H1 (cell line): ENCODE results near the gene RNF214. TPM values are rescaled to one million over a fixed set of nuclear protein-coding genes. Genes with fewer than 3 reads are reported as not detected.

Source experiments
- CTCF ChIA-PET: fragments of 300-600 bp; sonication (Branson Sonifier 250); formaldehyde crosslinking; loops from one replicate; lab custom pipeline; 2021; ENCODE audit not compliant: partially characterized antibody; lab: Charles Lee
- POLR2A ChIA-PET: fragments of 300-600 bp; sonication (Branson Sonifier 250); formaldehyde crosslinking; loops from one replicate; lab custom pipeline; 2021; ENCODE audit warnings: inconsistent platforms; ENCODE audit not compliant: partially characterized antibody; lab: Charles Lee
- DNase-seq, 2 experiments: peaks; one replicate each; pipeline versions ENCODE4 v3.0.0 to v3.0.0-alpha.2; 2010 to 2022; ENCODE audit warnings: low spot score in 2 of 2, low read depth in 1 of 2, mixed read lengths in 1 of 2
- FAIRE-seq: peaks from 2 replicates; lab custom pipeline; 2011; peaks lifted over from hg19 to GRCh38; lab: Jason Lieb, UNC
- H2AFZ ChIP-seq: 2 replicates; pipeline ENCODE4 v1.8.1; 2012; ENCODE audit warnings: low read length, inconsistent platforms
- H2AK5ac ChIP-seq: 2 replicates; pipeline ENCODE4 v1.6.1; 2013; ENCODE audit warnings: low read depth, low read length
- H2BK120ac ChIP-seq: replicated peaks from 2 replicates; pipeline ENCODE3; 2013; ENCODE audit warnings: low read depth, low read length, inconsistent platforms
- H2BK12ac ChIP-seq: 2 replicates; pipeline ENCODE4 v1.6.1; 2013; ENCODE audit warnings: low read depth, low read length
- H2BK15ac ChIP-seq: 2 replicates; pipeline ENCODE4 v1.6.1; 2013; ENCODE audit warnings: low read length
- H2BK20ac ChIP-seq: 2 replicates; pipeline ENCODE4 v1.6.1; 2013; ENCODE audit warnings: low read length
- H2BK5ac ChIP-seq: 2 replicates; pipeline ENCODE4 v1.6.1; 2013; ENCODE audit warnings: low read depth, low read length
- H3K14ac ChIP-seq: 2 replicates; pipeline ENCODE4 v1.6.1; 2013; ENCODE audit warnings: inconsistent platforms; ENCODE audit not compliant: insufficient read length
- H3K18ac ChIP-seq: 2 replicates; pipeline ENCODE4 v1.6.1; 2013; ENCODE audit warnings: low read length; ENCODE audit errors: extremely low read depth
- H3K23ac ChIP-seq: 2 replicates; pipeline ENCODE4 v1.6.1; 2013; ENCODE audit warnings: inconsistent platforms; ENCODE audit not compliant: insufficient read length
- H3K23me2 ChIP-seq: 2 replicates; pipeline ENCODE4 v1.6.1; 2013; ENCODE audit warnings: low read depth, low read length
- H3K27ac ChIP-seq: 2 replicates; pipeline ENCODE4 v1.6.1; 2011; ENCODE audit warnings: low read depth, low read length, inconsistent platforms
- H3K27me3 ChIP-seq, 4 experiments: replicated peaks in 1 of 4; 1 replicate in 1 of 4; 2 replicates in 3 of 4; pipeline versions ENCODE4 v1.6.1 to v1.8.1; 2011 to 2013; ENCODE audit warnings: low read length in 3 of 4, mild to moderate bottlenecking in 3 of 4, inconsistent platforms in 2 of 4, mixed read lengths in 2 of 4, moderate library complexity in 1 of 4; ENCODE audit not compliant: control insufficient read depth in 3 of 4, insufficient read depth in 3 of 4; ENCODE audit errors: extremely low read depth in 1 of 4
- H3K36me3 ChIP-seq, 4 experiments: 2 replicates each; pipeline versions ENCODE4 v1.6.1 to v1.8.1; 2011 to 2013; ENCODE audit warnings: mild to moderate bottlenecking in 4 of 4, low read length in 3 of 4, moderate library complexity in 2 of 4, control low read depth in 1 of 4, inconsistent platforms in 1 of 4; ENCODE audit not compliant: insufficient read depth in 4 of 4, control insufficient read depth in 2 of 4
- H3K4ac ChIP-seq: replicated peaks from 2 replicates; pipeline ENCODE3; 2013; ENCODE audit warnings: low read length, low read depth, mixed read lengths, inconsistent platforms; ENCODE audit not compliant: insufficient read length
- H3K4me1 ChIP-seq, 4 experiments: replicated peaks in 1 of 4; 1 replicate in 1 of 4; 2 replicates in 3 of 4; pipeline versions ENCODE4 v1.6.1 to v1.8.1; 2011 to 2013; ENCODE audit warnings: low read length in 3 of 4, inconsistent platforms in 2 of 4, mixed read lengths in 1 of 4; ENCODE audit not compliant: insufficient read depth in 4 of 4, control insufficient read depth in 3 of 4
- H3K4me2 ChIP-seq, 2 experiments: 2 replicates each; pipeline versions ENCODE4 v1.6.1 to v1.8.1; 2011 to 2013; ENCODE audit warnings: low read depth in 2 of 2, low read length in 2 of 2, control low read depth in 1 of 2, inconsistent platforms in 1 of 2, mild to moderate bottlenecking in 1 of 2; ENCODE audit not compliant: insufficient read depth in 1 of 2
- H3K4me3 ChIP-seq, 4 experiments: fragments of 200-600, 300-600 bp in 1 of 4; sonication (generic), shearing (Covaris generic), sonication (Bioruptor Twin) in 1 of 4; 2 replicates each; pipeline versions ENCODE4 v1.5.1 to v1.8.1; 2011 to 2016; ENCODE audit warnings: low read length in 4 of 4, low read depth in 3 of 4, control low read depth in 2 of 4, inconsistent platforms in 2 of 4, mild to moderate bottlenecking in 2 of 4, mixed read lengths in 1 of 4, moderate library complexity in 1 of 4; ENCODE audit not compliant: insufficient read depth in 2 of 4; ENCODE audit errors: extremely low read depth in 1 of 4
- H3K56ac ChIP-seq: replicated peaks from 2 replicates; pipeline ENCODE3; 2013; ENCODE audit warnings: low read depth, mild to moderate bottlenecking, mixed read lengths, low read length, inconsistent platforms; ENCODE audit not compliant: insufficient read length
- H3K79me1 ChIP-seq: 2 replicates; pipeline ENCODE4 v1.6.1; 2013; ENCODE audit warnings: low read depth, low read length, control low read depth
- H3K79me2 ChIP-seq, 2 experiments: 2 replicates each; pipeline versions ENCODE4 v1.6.1 to v1.8.1; 2012 to 2013; ENCODE audit warnings: low read length in 2 of 2, mild to moderate bottlenecking in 2 of 2, inconsistent platforms in 1 of 2; ENCODE audit not compliant: insufficient read depth in 2 of 2, control insufficient read depth in 1 of 2
- H3K9ac ChIP-seq, 4 experiments: replicated peaks in 1 of 4; 1 replicate in 1 of 4; 2 replicates in 3 of 4; pipeline versions ENCODE4 v1.6.1 to v1.8.1; 2011 to 2013; ENCODE audit warnings: low read depth in 3 of 4, low read length in 3 of 4, control low read depth in 2 of 4, mild to moderate bottlenecking in 2 of 4, moderate library complexity in 2 of 4, inconsistent platforms in 1 of 4; ENCODE audit errors: extremely low read depth in 1 of 4
- H3K9me3 ChIP-seq, 2 experiments: 2 replicates each; pipeline versions ENCODE4 v1.6.1 to v1.8.1; 2012 to 2013; ENCODE audit warnings: mild to moderate bottlenecking in 2 of 2, moderate library complexity in 2 of 2, control low read depth in 1 of 2, inconsistent platforms in 1 of 2, low read depth in 1 of 2, low read length in 1 of 2, mixed read lengths in 1 of 2; ENCODE audit not compliant: insufficient read depth in 2 of 2
- H4K20me1 ChIP-seq, 2 experiments: replicated peaks in 1 of 2; 2 replicates each; pipeline versions ENCODE3 to v1.8.1; 2011 to 2013; ENCODE audit warnings: inconsistent platforms in 2 of 2, low read length in 2 of 2, mild to moderate bottlenecking in 1 of 2; ENCODE audit not compliant: insufficient read depth in 2 of 2, control insufficient read depth in 1 of 2
- H4K5ac ChIP-seq: 2 replicates; pipeline ENCODE4 v1.6.1; 2013; ENCODE audit warnings: low read length, low read depth, mixed read lengths, inconsistent platforms; ENCODE audit not compliant: insufficient read length
- H4K8ac ChIP-seq: 2 replicates; pipeline ENCODE4 v1.8.0; 2013; ENCODE audit warnings: mild to moderate bottlenecking, moderate library complexity, low read length, inconsistent platforms; ENCODE audit not compliant: insufficient read depth; ENCODE audit errors: extremely low read depth
- H4K91ac ChIP-seq: replicated peaks from 2 replicates; pipeline ENCODE3; 2013; ENCODE audit warnings: low read length, mixed read lengths, inconsistent platforms; ENCODE audit not compliant: insufficient read length
- BRCA1 ChIP-seq: IDR thresholded peaks from 2 replicates; pipeline ENCODE4 v1.6.1; 2012; ENCODE audit warnings: low read depth, low read length, improper control_type of control experiment
- CEBPB ChIP-seq: IDR thresholded peaks from 2 replicates; pipeline ENCODE4 v1.6.1; 2012; ENCODE audit warnings: low read depth, low read length
- GABPA ChIP-seq: IDR thresholded peaks from 2 replicates; pipeline ENCODE4 v1.6.1; 2011; ENCODE audit warnings: mild to moderate bottlenecking, low read length, moderate library complexity, borderline replicate concordance; ENCODE audit not compliant: insufficient read depth
- POLR2A ChIP-seq, 2 experiments: IDR thresholded peaks; 1 replicate in 1 of 2; 2 replicates in 1 of 2; pipeline ENCODE4 v1.6.1; 2011; ENCODE audit warnings: low read depth in 2 of 2, low read length in 2 of 2, mild to moderate bottlenecking in 2 of 2; ENCODE audit errors: control extremely low read depth in 1 of 2
- POU5F1 ChIP-seq: IDR thresholded peaks from 2 replicates; pipeline ENCODE4 v1.6.1; 2011; ENCODE audit warnings: low read depth, mild to moderate bottlenecking, low read length, moderate library complexity
- RNF2 ChIP-seq: fragments of 200-900, 300-1000 bp; sonication (generic); IDR thresholded peaks from 2 replicates; pipeline ENCODE4 v1.7.1; 2016; ENCODE audit warnings: borderline replicate concordance, low read depth, mild to moderate bottlenecking, antibody characterized with exemption, low read length; ENCODE audit not compliant: poor library complexity, severe bottlenecking; ENCODE audit errors: missing control alignments
- SIX5 ChIP-seq: IDR thresholded peaks from 2 replicates; pipeline ENCODE4 v1.6.1; 2011; ENCODE audit warnings: mild to moderate bottlenecking, low read depth, low read length
- TAF7 ChIP-seq: optimal IDR thresholded peaks from 2 replicates; pipeline ENCODE3; 2011; ENCODE audit warnings: low read depth, mild to moderate bottlenecking, inconsistent platforms, low read length, moderate library complexity, borderline replicate concordance
- WGBS, 2 experiments: shearing (Covaris generic) in 1 of 2; methylation state at CpG; one replicate each; pipeline versions ENCODE4 v1.1.6 to v1.1.7; 2013 to 2015; ENCODE audit warnings: low lambda C conversion rate in 2 of 2, mixed read lengths in 2 of 2, inconsistent platforms in 1 of 2, low coverage in 1 of 2, missing lambda C conversion rate in 1 of 2; ENCODE audit not compliant: insufficient replicate concordance in 2 of 2, insufficient coverage in 1 of 2, insufficient read length in 1 of 2; ENCODE audit errors: extremely low coverage in 1 of 2, missing lambda C conversion rate in 1 of 2; 5-methylcytosine and 5-hydroxymethylcytosine counted together
- polyA plus RNA-seq, 7 experiments: library from polyadenylated mRNA; depleted of rRNA in 3 of 7; stranded (reverse) in 5 of 7; unstranded in 2 of 7; fragments of >200 nt in 5 of 7; fragments of 200-250 nt in 2 of 7; gene quantifications; 1 replicate in 5 of 7; 2 replicates in 1 of 7; 4 replicates in 1 of 7; pipeline versions ENCODE4 v1.2.1 to v1.2.3, GENCODE V29; 2011 to 2013; ENCODE audit warnings: missing spikeins in 2 of 7, mixed read lengths in 2 of 7
- total RNA-seq: library from RNA; stranded (reverse); fragmentation: NEBNext Ultra II Directional; extraction: Animal tissue kit (Norgen Biotek cat#: 25700); gene quantifications from 2 replicates; pipeline ENCODE4 v1.2.1, GENCODE V29; 2021

RNF214 gene
- total and polyA plus RNA-seq, 2 of the 8 experiments (the other 6 are each of a cell fraction or from before 2014, with no cell fraction given) = 34.9 to 35.6 TPM

DNA sequence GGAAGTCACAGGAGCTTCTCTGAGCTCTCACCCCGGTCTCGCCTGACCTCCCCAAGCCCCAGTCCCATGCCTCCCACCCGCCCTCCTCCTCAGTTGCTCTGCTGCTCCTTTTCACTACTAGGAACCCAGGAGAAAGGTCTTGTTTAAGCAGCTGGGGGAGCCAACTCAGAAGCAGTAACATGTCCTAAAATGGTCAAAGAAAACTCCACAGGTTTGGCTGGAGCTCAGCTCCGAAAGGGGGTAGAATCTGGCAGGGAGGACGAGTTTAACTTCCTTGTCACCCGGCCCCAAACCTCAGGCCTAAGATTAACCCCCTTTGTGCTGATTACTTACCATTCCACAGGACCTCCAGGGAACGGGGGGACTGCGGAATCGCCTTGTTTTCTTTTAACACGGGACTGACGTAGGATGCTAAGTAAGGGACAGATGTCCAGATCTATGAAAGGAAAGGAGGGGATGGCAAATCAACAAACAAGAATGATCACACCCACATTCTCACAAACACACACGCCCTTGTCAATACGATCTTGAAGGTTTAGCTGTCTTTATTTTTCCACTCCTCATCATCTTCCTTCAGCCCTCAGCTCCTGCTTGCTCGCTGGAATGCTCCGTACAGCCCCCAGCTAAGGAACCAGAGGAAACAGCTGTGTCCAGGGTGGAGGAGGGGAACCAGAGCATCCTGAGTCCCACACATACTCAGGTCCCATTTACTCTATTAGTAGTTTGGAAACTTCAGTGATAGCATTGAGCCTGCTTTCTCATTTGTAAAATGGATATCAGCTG lies 14.1 kb upstream of the RNF214 start:
- Histone ChIP-seq H2BK12ac (no peak overlapping the region), H3K4me2 (no peak overlapping the region), H3K4me1 (no peaks in the 10 kb centered on the region), H3K4ac (no peak overlapping the region), H3K18ac (no peak overlapping the region), H3K27ac (no peak overlapping the region), H3K79me1 (no peaks in the 10 kb centered on the region), H3K23me2 (no peaks in the 10 kb centered on the region), H2AK5ac (no peak overlapping the region), H4K5ac (no peak overlapping the region), H2AFZ (no peak overlapping the region), H3K27me3 (no peaks in the 10 kb centered on the region), H4K20me1 (peaks cover 0 to 1% of the 10 kb centered on the region in 2 experiments), H2BK20ac (no peak overlapping the region), H3K36me3 (peaks cover 9 to 30% (median 20%) of the 10 kb centered on the region in 4 experiments; a peak in 7 of 8 replicates), H2BK120ac (no peak overlapping the region), H3K56ac (no peak overlapping the region), H3K9me3 (no peaks in the 10 kb centered on the region), H2BK15ac (no peak overlapping the region), H3K14ac (no peak overlapping the region), H3K79me2 (no peaks in the 10 kb centered on the region; a peak in 1 of 4 replicates), H3K23ac (no peak overlapping the region), H3K4me3 (no peak overlapping the region), H3K9ac (no peak overlapping the region), H2BK5ac (no peak overlapping the region), H4K8ac (no peak overlapping the region), H4K91ac (no peak overlapping the region)
- 89% methylated on average over 13 of the region's 15 CpGs; no CpG with 5 or more reads in 1 of the 2 experiments for WGBS, 2 experiments
- DNase-seq = no peak
- ChIA-PET POLR2A (interaction anchor here (1.1 to 4.0 kb wide), 3 partner anchors 10 to 18 kb away, joined by 3 to 15 read pairs (median 5); no protein-coding TSS in a partner anchor), CTCF (interaction anchor here (5.2 to 25.0 kb wide), 3 partner anchors 8 to 37 kb away, joined by 41 to 449 read pairs (median 359); partner anchors contain the start of genes SIDT2 and TAGLN)
- FAIRE-seq = no peak
- no peak for TF ChIP-seq POLR2A (IDR thresholded peaks at IDR 0.05; ENCODE audit: control extremely low read depth in 1 of 2, low read depth in 2 of 2, low read length in 2 of 2)
- TF ChIP-seq GABPA = no peak
- TF ChIP-seq SIX5 = no peak
- no peak for TF ChIP-seq BRCA1
- TF ChIP-seq POU5F1 = no peak
- no peak for TF ChIP-seq CEBPB
- TF ChIP-seq RNF2 = no peak
- no peak for TF ChIP-seq TAF7
